ENCODE measurements around the gene PAWR.
"Not testable (repeated sequence)": the region's sequence is repeated elsewhere in the genome, so short reads cannot be mapped to it uniquely, and the experiment has no call there.

PAWR gene

DNA sequence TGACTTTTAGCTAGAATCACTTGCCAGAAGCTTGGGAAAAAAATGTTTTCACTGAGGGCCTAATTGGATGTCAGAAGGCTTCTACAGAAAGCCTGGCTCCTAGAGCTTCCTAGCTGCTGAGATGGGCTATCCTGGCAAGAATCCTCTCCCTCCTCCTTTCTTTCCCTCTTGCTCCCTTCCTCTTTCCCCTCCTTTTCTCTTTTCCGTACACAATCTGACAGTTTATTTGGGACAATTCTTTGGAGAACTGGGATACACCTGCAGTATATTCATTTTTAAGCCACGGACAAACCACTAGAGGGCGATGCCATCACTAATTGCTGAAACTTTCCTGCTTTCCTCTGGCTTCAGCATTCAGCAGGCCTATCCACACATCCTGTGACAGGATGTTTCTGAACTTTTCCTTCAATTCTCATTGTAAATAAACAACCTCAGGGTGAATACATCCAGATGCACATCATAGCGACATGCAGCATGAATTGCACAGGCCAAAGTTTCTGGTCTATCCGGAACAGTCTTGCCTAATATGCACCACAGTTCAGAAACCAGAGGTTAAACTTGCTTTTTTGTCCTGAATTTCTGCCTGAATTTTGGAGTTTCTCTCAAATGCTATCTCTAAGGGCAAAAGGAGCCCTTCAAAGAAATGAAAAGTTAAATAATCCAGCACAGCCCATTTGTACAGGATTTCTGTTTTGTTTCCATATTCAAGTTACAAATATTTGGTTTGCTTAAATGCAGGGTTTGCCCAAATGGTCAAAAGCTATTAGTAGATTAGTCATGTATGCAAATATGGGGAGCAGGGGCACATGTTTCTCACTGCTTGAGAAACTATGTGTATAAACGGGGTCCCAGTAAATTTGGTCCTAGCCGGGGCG, 142.8 kb downstream of the PAWR start:
- no peak for TF ChIP-seq ZFX (IDR thresholded peaks at IDR 0.05)
- TF ChIP-seq, protein P1, sequence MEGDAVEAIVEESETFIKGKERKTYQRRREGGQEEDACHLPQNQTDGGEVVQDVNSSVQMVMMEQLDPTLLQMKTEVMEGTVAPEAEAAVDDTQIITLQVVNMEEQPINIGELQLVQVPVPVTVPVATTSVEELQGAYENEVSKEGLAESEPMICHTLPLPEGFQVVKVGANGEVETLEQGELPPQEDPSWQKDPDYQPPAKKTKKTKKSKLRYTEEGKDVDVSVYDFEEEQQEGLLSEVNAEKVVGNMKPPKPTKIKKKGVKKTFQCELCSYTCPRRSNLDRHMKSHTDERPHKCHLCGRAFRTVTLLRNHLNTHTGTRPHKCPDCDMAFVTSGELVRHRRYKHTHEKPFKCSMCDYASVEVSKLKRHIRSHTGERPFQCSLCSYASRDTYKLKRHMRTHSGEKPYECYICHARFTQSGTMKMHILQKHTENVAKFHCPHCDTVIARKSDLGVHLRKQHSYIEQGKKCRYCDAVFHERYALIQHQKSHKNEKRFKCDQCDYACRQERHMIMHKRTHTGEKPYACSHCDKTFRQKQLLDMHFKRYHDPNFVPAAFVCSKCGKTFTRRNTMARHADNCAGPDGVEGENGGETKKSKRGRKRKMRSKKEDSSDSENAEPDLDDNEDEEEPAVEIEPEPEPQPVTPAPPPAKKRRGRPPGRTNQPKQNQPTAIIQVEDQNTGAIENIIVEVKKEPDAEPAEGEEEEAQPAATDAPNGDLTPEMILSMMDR (conservative IDR thresholded peaks at IDR 0.05): peak; percentile 85
- H3K27ac ChIP-seq: no peak overlapping the region

DNA sequence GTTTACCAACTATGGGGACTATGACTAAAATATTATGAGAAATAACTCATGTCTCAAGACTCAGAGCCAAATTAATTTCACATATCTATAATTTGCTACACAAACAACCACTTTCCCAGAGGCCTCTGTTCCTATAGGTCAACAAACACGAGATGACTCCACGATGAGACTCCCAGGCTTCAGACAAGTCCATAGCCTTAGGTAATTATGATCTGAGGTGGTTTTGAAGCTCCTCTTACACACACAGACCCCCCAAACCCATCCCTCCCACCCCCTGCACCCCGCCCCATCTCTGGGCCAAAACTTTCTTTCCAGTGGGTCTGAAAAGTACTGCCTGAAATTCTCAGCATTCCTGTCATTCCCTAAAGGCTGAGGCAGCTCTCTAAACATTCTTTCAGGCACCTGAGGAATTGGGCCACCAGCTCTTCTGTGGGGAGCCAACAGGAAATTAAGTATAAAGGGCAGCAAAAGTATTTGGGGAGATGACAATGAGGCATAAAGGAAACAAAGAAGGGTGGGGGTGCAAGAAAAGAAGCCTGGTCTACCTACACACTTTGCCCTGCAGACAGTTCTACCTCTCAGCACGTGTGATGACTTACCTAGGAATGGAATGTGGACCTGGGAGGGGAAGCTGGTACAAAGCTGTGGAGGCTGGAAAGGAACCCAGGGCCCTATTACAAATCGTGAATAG, 143.6 kb downstream of the PAWR start:
- no peak overlapping the region for H3K27ac ChIP-seq
- no peak for TF ChIP-seq ZFX (IDR thresholded peaks at IDR 0.05)
- TF ChIP-seq, protein P1 (conservative IDR thresholded peaks at IDR 0.05): no peak

DNA sequence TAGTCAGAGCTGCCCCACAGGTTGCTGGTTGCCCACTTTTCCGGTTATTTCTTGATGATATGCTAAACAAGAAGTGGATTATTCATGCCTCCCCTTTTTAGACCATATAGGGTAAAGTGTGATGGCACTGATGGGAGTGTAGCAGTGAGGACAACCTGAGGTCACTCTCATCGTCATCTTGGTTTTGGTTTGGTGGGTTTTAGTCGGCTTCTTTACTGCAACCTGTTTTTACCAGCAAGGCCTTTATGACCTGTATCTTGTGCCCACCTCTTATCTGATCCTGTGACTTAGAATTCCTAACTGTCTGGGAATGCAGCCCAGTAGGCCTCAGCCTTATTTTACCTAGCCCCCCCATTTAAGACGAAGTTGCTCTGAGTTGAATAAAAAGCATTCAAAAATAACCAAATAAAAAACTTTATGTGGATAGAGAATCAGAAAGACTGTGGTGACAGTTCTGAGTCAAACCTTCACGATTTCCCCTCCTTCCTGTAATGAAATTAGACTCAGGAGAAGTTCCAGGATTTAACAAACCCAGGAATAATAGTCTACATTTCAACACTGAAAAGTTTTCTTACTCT, 144.2 kb downstream of the PAWR start:
- H3K27ac ChIP-seq: no peak overlapping the region

DNA sequence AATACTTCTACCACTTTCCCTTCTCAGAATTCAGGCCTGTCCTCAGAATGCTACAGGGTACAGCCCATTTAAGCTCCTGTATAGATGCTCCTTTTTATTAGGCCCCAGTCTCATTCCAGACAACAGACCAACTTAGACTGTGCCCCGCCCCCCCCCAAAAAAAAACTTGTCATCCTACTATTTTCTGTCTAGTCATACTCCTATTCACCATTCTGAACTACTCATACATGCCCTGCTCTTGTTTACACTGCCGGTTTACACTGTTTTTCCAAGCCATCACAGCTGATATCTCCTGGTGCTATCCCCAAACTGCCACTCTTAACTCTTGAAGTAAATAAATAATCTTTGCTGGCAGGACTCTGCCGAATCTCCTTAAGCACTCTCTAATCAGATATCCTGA, 146.3 kb downstream of the PAWR start:
- H3K27ac ChIP-seq: not testable (repeated sequence)

More for the DNA sequence above, 144.2 kb downstream of the PAWR start:
- no peak for TF ChIP-seq ZFX (IDR thresholded peaks at IDR 0.05)
- TF ChIP-seq, protein P1 (conservative IDR thresholded peaks at IDR 0.05): no peak

DNA sequence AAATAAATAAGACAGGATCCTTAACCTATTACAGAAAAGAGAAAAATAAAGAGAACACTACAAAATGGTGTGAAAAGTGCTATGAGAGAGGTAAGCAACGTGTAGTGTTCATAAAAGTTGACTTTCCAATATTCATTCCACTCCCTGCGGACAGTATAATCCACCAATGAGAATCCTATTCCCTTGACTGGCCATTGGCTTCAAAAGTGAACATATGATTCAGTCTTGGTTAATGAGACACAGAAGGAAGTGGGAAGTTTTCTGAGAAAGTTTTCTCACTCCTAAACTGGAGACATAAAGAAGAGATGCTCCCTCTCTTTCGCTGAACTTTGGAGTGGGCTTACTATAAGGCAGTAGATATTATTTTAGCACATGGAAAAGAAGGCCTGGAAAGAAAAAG, 153.1 kb downstream of the PAWR start:
- H3K27ac ChIP-seq: no peak overlapping the region
- TF ChIP-seq ZFX (IDR thresholded peaks at IDR 0.05): no peak
- TF ChIP-seq, protein P1 (conservative IDR thresholded peaks at IDR 0.05): no peak

DNA sequence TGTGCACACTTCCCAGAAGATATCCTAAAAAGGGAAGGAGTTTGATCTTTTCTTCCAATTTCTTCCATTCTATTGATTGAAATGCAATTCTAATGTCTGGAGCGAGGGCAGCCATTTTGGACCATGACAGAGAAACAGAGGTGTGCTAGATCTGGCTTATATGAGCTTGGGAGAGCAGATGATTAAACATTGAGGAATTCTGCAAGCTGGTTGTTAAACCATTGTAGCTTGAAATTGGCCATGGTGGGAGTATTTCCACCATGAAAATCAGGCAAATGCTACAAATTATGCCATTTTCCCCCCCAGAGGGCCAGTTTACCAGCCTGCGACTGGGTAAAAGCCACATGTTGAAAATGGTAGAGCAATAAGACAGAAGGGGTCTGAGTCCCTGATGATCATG, 155.0 kb downstream of the PAWR start:
- TF ChIP-seq ZFX (IDR thresholded peaks at IDR 0.05): no peak
- TF ChIP-seq, protein P1 (conservative IDR thresholded peaks at IDR 0.05): no peak
- H3K27ac ChIP-seq: no peak overlapping the region

All from C4-2B (cell line).